CD4-positive, alpha-beta memory T cell (primary cell): ENCODE data around the gene CUEDC1. TPM values are rescaled to one million over a fixed set of nuclear protein-coding genes. Genes with fewer than 3 reads are reported as not detected.

ENCODE experiments used
- CTCF ChIA-PET: fragments of 350-600 bp; sonication (Branson Sonifier 250); formaldehyde crosslinking; loops from one replicate; lab custom pipeline; 2021; ENCODE audit warnings: inconsistent platforms; ENCODE audit not compliant: partially characterized antibody; lab: Charles Lee
- POLR2A ChIA-PET: fragments of 350-600 bp; sonication (Branson Sonifier 250); formaldehyde crosslinking; loops from one replicate; lab custom pipeline; 2021; ENCODE audit not compliant: partially characterized antibody; lab: Charles Lee
- DNase-seq, 5 donors: peaks; one replicate each; pipeline versions ENCODE4 v3.0.0 to v3.0.0-alpha.2; 2020 to 2022; ENCODE audit warnings: mixed read lengths in 1 of 5
- H3K27ac ChIP-seq: one replicate; pipeline ENCODE4 v1.7.0; 2013; ENCODE audit warnings: low read depth, low read length
- H3K27me3 ChIP-seq: 2 replicates; pipeline ENCODE4 v1.7.0; 2013; ENCODE audit warnings: mild to moderate bottlenecking, low read length, moderate library complexity; ENCODE audit not compliant: insufficient read depth
- H3K36me3 ChIP-seq: 2 replicates; pipeline ENCODE4 v1.7.0; 2013; ENCODE audit warnings: mild to moderate bottlenecking, low read length, moderate library complexity; ENCODE audit not compliant: insufficient read depth
- H3K4me1 ChIP-seq: 2 replicates; pipeline ENCODE4 v1.7.0; 2013; ENCODE audit warnings: mild to moderate bottlenecking, low read length, moderate library complexity; ENCODE audit not compliant: insufficient read depth
- H3K4me3 ChIP-seq, 2 donors: one replicate each; pipeline ENCODE4 v1.7.0; 2013; ENCODE audit warnings: low read length in 2 of 2, mild to moderate bottlenecking in 1 of 2
- H3K9me3 ChIP-seq, 2 donors: one replicate each; pipeline ENCODE4 v1.7.0; 2013; ENCODE audit warnings: low read length in 2 of 2, control low read depth in 1 of 2; ENCODE audit not compliant: control insufficient read depth in 1 of 2
- H3K27ac Mint-ChIP-seq, 7 donors: one replicate each; pipeline ENCODE4 v1.8.0; 2020 to 2021; ENCODE audit warnings: mixed read lengths in 7 of 7, mild to moderate bottlenecking in 6 of 7, inconsistent platforms in 3 of 7, moderate library complexity in 3 of 7
- H3K27me3 Mint-ChIP-seq, 2 donors: one replicate each; pipeline ENCODE4 v1.8.0; 2020 to 2021; ENCODE audit warnings: mixed read lengths in 2 of 2
- H3K36me3 Mint-ChIP-seq, 2 donors: one replicate each; pipeline ENCODE4 v1.8.0; 2020 to 2021; ENCODE audit warnings: mixed read lengths in 2 of 2, inconsistent platforms in 1 of 2, mild to moderate bottlenecking in 1 of 2
- H3K4me1 Mint-ChIP-seq, 4 donors: one replicate each; pipeline ENCODE4 v1.8.0; 2020 to 2021; ENCODE audit warnings: mixed read lengths in 4 of 4, mild to moderate bottlenecking in 1 of 4
- H3K4me3 Mint-ChIP-seq, 8 donors: one replicate each; pipeline ENCODE4 v1.8.0; 2020 to 2021; ENCODE audit warnings: mixed read lengths in 8 of 8, mild to moderate bottlenecking in 7 of 8, moderate library complexity in 6 of 8, inconsistent platforms in 3 of 8
- H3K9me3 Mint-ChIP-seq, 8 donors: one replicate each; pipeline ENCODE4 v1.8.0; 2020 to 2021; ENCODE audit warnings: mixed read lengths in 8 of 8, mild to moderate bottlenecking in 5 of 8, inconsistent platforms in 3 of 8, moderate library complexity in 1 of 8
- intact Hi-C: fragments of 100-400 bp; cut with micrococcal nuclease; formaldehyde crosslinking; loops from one replicate; pipeline ENCODE4 v1.15.1; 2023
- polyA plus RNA-seq, 2 donors: library from polyadenylated mRNA; unstranded; fragments of 300-500 nt; fragmentation: Illumina TruSeq; gene quantifications; one replicate each; pipeline ENCODE4 v1.2.3, GENCODE V29; 2021
- total RNA-seq, 2 experiments: library from RNA; stranded (reverse); gene quantifications; one replicate each; pipeline ENCODE4 v1.2.3, GENCODE V29; 2021

CUEDC1 gene
- total and polyA plus RNA-seq, 4 experiments from 2014 or later, result 0.61 to 0.90 TPM; not detected in 2

DNA sequence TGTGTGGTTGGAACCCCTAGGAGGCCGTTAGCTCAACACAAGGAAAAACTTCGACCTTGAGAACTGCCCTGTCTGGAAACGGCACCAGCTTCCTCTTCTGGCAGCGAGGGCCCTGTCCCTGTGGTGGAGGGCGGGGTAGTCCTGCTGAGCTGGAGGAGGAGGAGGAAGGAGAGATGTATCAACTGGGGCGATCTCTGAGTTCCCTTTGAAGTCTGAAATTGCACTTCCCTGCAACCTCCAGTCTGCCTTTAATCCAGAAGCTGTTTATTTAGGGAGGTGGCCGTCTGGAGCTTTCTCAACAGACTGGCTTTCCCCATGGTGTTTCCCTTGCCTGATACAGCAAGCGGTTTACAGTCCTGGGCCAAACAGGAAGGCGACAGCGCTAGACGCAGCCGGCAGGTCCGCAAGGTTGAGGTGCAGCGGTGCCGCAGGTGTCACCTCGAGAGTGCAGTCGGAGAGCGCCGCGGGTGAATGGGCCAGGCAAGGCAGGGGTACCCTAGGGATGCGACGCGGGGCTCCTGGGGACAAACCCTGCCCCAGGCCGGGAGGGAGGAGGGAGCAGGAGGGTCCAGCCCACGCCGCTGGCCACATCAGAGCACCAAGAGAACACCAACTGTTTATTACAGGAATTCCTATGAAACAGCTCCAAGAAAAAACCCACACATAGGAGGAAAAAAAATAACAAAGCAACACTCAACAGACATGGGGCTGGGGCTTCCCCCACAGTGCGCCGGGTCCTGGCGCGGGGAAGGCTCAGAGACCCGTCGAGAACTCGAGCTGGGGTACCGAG, 94.0 kb downstream of the CUEDC1 start:
- intact Hi-C loops, result no loop called here
- CTCF ChIA-PET, result interaction anchor here (0.7 to 13.2 kb wide), 14 partner anchors 9 to 312 kb away, joined by 3 to 202 read pairs (median 4); partner anchors contain the start of genes CUEDC1, MRPS23 and SRSF1
- H3K27me3 Mint-ChIP-seq, result peaks cover 4 to 8% of the 10 kb centered on the region in 2 donors
- H3K4me3 Mint-ChIP-seq, result peak overlapping the region; percentile 82 to 96 (median 86)
- H3K4me3 ChIP-seq, result peak overlapping the region; percentile 52 to 66
- H3K27me3 ChIP-seq, result no peaks in the 10 kb centered on the region
- peak overlapping the region; percentile 13 to 75 (median 71) for H3K27ac Mint-ChIP-seq
- peak; percentile 25 to 61 (median 32) for DNase-seq
- no peaks in the 10 kb centered on the region for H3K9me3 ChIP-seq
- H3K9me3 Mint-ChIP-seq, result peaks cover 0 to 4% (median 0%) of the 10 kb centered on the region in 8 donors
- peaks cover 13% of the 10 kb centered on the region for H3K4me1 ChIP-seq
- no peaks in the 10 kb centered on the region for H3K36me3 Mint-ChIP-seq
- no peak overlapping the region for H3K27ac ChIP-seq
- H3K4me1 Mint-ChIP-seq, result peaks cover 9 to 20% (median 14%) of the 10 kb centered on the region in 4 donors
- POLR2A ChIA-PET, result interaction anchor here (1.0 to 5.1 kb wide), 7 partner anchors 10 to 251 kb away, joined by 3 to 64 read pairs (median 6); partner anchors contain the start of genes MRPS23 and SRSF1
- H3K36me3 ChIP-seq, result no peaks in the 10 kb centered on the region

DNA sequence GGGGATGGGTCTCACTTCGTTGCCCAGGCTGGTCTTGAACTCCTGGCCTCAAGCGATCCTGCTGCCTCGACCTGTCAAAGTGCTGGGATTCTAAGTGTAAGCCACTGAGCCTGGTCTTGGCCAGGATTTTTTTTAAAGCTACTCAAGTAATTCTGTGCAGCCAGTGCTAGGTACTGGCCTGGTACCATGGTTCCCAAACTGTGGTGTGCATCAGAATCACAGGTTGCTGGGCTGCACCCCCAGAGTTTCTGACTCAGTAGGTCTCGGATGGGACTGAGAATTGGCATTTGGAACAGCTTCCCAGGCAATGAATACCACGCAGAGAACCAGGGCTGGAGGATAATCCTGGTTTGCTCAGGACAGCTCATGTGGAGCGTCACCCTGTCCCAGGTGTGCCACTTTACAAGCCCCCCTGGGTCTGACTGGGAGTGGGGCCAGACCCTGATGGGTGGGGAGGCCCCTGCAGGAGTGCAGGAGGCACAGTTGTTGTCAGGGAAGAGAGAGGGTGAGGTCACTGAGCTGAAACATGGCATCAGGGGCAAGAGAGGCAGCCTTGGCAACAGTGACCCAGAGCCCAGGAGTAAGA, 94.7 kb downstream of the CUEDC1 start:
- ChIA-PET CTCF (interaction anchor here (0.6 to 13.2 kb wide), 14 partner anchors 9 to 312 kb away, joined by 3 to 202 read pairs (median 6); partner anchors contain the start of genes MRPS23 and SRSF1), POLR2A (interaction anchor here (1.0 to 5.1 kb wide), 6 partner anchors 9 to 252 kb away, joined by 3 to 64 read pairs (median 6); partner anchors contain the start of genes MRPS23 and SRSF1)
- Histone ChIP-seq H3K27me3 (no peaks in the 10 kb centered on the region), H3K4me1 (peaks cover 13% of the 10 kb centered on the region), H3K4me3 (peak overlapping the region in 1 of 2 donors; percentile 66), H3K27ac (no peak overlapping the region), H3K9me3 (no peaks in the 10 kb centered on the region), H3K36me3 (no peaks in the 10 kb centered on the region)
- Mint-ChIP-seq H3K36me3 (no peaks in the 10 kb centered on the region), H3K27ac (peak overlapping the region in 5 of 7 donors; percentile 3 to 75 (median 70)), H3K27me3 (peaks cover 4 to 8% of the 10 kb centered on the region in 2 donors), H3K4me3 (peak overlapping the region in 7 of 8 donors; percentile 82 to 96 (median 87)), H3K4me1 (peaks cover 9 to 20% (median 14%) of the 10 kb centered on the region in 4 donors), H3K9me3 (peaks cover 0 to 2% (median 0%) of the 10 kb centered on the region in 8 donors)
- intact Hi-C loops, result no loop called here
- no peak for DNase-seq

DNA sequence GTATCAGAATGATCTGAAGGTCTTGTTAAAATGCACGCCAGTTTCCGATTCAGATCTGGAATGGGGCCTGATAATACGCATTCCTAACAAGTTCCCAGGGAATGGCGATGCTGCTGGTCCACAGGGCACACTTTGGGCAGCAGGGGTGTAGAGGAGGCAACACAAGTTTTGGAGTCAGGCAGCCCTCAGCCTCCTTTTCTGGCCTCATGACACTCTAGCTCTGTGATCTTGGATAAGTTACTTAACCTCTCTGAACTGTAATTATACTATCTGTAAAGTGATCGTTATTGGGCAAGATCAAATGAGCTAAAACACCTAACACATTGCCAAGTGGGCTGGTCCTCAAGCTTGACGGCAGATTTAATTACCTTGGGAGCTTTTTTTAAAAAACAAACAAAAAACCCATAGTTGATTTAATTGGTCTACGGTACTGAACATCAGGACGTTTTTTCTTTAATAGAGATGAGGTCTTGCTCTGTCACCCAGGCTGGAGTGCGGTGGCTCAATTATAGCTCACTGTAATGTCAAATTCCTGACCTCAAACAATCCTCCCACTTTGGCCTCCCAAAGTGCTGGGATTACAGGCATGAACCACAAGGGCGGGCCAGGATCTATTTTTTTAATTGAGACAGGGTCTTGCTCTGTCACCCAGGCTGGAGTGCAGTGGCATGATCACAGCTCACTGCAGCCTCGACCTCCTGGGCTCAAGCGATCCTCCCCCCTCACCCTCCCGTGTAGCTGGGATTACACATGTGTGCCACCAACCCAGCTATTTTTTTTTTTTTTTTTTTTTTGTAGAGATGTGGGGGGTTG, 95.4 kb downstream of the CUEDC1 start:
- peaks cover 9 to 20% (median 14%) of the 10 kb centered on the region in 4 donors for H3K4me1 Mint-ChIP-seq
- peak overlapping the region in 3 of 8 donors; percentile 20 to 29 (median 25) for H3K4me3 Mint-ChIP-seq

DNA sequence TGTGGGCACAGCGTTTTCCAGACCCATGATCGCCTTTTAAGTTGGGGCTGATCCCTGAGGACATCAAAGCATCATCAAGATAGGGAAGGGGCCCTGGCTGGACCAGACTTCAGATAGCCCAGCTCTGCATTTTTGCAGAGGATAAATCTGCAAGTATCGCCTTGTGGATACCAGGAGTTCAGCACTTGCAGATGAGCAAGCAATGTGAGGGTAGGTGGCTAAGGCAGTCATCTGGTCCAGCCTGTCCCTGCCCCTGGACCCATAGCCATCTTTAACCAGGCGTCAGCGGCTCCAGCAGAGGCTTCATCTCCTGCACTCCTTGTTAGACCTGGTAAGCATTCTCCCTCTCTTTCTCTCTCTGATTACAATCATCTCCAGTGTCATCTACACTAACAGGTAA, 96.4 kb downstream of the CUEDC1 start:
- Mint-ChIP-seq H3K27ac (no peak overlapping the region), H3K36me3 (no peaks in the 10 kb centered on the region), H3K4me1 (peaks cover 9 to 16% (median 14%) of the 10 kb centered on the region in 4 donors), H3K27me3 (peaks cover 4 to 8% of the 10 kb centered on the region in 2 donors), H3K4me3 (no peak overlapping the region), H3K9me3 (no peaks in the 10 kb centered on the region)
- no peak overlapping the region for H3K27ac ChIP-seq
- ChIA-PET CTCF (interaction anchor here (0.7 to 13.2 kb wide), 15 partner anchors 8 to 314 kb away, joined by 3 to 202 read pairs (median 5); partner anchors contain the start of gene MRPS23), POLR2A (interaction anchor here (0.8 to 5.1 kb wide), 4 partner anchors 8 to 138 kb away, joined by 3 to 64 read pairs (median 3); partner anchors contain the start of genes MRPS23 and VEZF1)
- no peaks in the 10 kb centered on the region for H3K36me3 ChIP-seq
- no peak overlapping the region for H3K4me3 ChIP-seq
- no peaks in the 10 kb centered on the region for H3K9me3 ChIP-seq
- peaks cover 13% of the 10 kb centered on the region for H3K4me1 ChIP-seq
- DNase-seq, result no peak
- no peaks in the 10 kb centered on the region for H3K27me3 ChIP-seq
- intact Hi-C loops, result loop anchor here (1.0 to 2.0 kb wide), 4 partner anchors 136 to 254 kb away; no protein-coding TSS in a partner anchor

More for the DNA sequence above, 95.4 kb downstream of the CUEDC1 start:
- H3K4me1 ChIP-seq, result peaks cover 13% of the 10 kb centered on the region
- no peak overlapping the region for H3K4me3 ChIP-seq
- Mint-ChIP-seq H3K9me3 (peaks cover 0 to 2% (median 0%) of the 10 kb centered on the region in 8 donors), H3K27me3 (peaks cover 4 to 8% of the 10 kb centered on the region in 2 donors), H3K36me3 (no peaks in the 10 kb centered on the region), H3K27ac (no peak overlapping the region)
- CTCF ChIA-PET, result interaction anchor here (0.6 to 13.2 kb wide), 17 partner anchors 9 to 332 kb away, joined by 3 to 202 read pairs (median 5); partner anchors contain the start of gene MRPS23
- DNase-seq, result no peak
- intact Hi-C loops, result loop anchor here (2.0 kb wide), 1 partner anchor 225 kb away; no protein-coding TSS in a partner anchor
- no peaks in the 10 kb centered on the region for H3K27me3 ChIP-seq
- H3K9me3 ChIP-seq, result no peaks in the 10 kb centered on the region
- no peaks in the 10 kb centered on the region for H3K36me3 ChIP-seq
- H3K27ac ChIP-seq, result no peak overlapping the region
- POLR2A ChIA-PET, result interaction anchor here (1.5 to 5.1 kb wide), 5 partner anchors 9 to 224 kb away, joined by 6 to 64 read pairs (median 6); partner anchors contain the start of genes MRPS23 and SRSF1

DNA sequence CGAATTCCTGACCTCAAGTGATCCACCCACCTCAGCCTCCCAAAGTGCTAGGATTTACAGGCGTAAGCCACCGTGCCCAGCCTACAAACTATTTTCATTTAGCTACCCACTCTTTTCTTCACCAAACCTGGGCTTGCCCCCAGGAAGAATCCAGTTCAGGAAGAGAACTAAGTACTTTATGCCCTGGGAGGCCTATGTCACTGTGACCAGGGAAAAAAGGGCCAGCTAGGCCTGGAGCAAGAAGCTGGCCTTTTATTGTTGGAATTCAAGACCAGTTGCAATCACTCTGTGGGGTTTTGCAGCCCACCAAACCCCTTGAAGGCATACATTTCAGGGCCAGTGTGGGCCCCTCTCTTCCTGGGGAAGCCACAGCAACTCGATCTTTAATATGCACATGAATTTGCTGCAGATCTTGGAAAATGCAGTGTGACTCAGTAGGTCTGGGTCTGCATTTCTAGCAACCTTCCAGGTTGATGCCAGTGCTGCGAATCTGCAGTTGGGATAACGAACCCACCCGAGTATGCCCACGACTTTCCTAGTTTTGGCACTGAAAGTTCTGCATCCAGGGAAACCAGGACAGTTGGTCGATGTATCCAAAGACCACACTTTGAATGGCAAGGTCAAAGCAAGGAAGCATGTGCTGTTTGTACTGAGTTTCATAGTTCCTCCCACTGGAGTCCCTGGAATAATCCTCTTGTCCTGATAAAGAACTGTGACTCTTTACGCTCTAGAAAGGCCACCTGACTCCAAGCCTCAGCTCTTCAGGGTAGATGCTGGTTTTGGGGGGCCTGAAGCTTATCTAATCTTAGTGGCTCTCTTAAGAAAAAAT, 98.2 kb downstream of the CUEDC1 start:
- Histone ChIP-seq H3K4me3 (no peak overlapping the region), H3K4me1 (peaks cover 13% of the 10 kb centered on the region), H3K27me3 (no peaks in the 10 kb centered on the region), H3K27ac (no peak overlapping the region), H3K36me3 (no peaks in the 10 kb centered on the region), H3K9me3 (no peaks in the 10 kb centered on the region)
- no peak overlapping the region for H3K27ac Mint-ChIP-seq
- DNase-seq, result no peak
- no peaks in the 10 kb centered on the region for H3K9me3 Mint-ChIP-seq
- peaks cover 9 to 17% (median 14%) of the 10 kb centered on the region in 4 donors for H3K4me1 Mint-ChIP-seq
- no peak overlapping the region for H3K4me3 Mint-ChIP-seq
- intact Hi-C loops, result no loop called here
- peaks cover 4 to 8% of the 10 kb centered on the region in 2 donors for H3K27me3 Mint-ChIP-seq
- CTCF ChIA-PET, result interaction anchor here (1.1 to 13.2 kb wide), 7 partner anchors 8 to 256 kb away, joined by 3 to 202 read pairs (median 5); no protein-coding TSS in a partner anchor
- POLR2A ChIA-PET, result interaction anchor here (1.8 kb wide), 1 partner anchor 150 kb away, joined by 5 read pairs; the partner anchor contains the start of gene SRSF1
- H3K36me3 Mint-ChIP-seq, result no peaks in the 10 kb centered on the region
